Measurements from ENCODE around the gene ISCU.
"Not testable (repeated sequence)": the region's sequence is repeated elsewhere in the genome, so short reads cannot be mapped to it uniquely, and the experiment has no call there.

Gene ISCU

DNA sequence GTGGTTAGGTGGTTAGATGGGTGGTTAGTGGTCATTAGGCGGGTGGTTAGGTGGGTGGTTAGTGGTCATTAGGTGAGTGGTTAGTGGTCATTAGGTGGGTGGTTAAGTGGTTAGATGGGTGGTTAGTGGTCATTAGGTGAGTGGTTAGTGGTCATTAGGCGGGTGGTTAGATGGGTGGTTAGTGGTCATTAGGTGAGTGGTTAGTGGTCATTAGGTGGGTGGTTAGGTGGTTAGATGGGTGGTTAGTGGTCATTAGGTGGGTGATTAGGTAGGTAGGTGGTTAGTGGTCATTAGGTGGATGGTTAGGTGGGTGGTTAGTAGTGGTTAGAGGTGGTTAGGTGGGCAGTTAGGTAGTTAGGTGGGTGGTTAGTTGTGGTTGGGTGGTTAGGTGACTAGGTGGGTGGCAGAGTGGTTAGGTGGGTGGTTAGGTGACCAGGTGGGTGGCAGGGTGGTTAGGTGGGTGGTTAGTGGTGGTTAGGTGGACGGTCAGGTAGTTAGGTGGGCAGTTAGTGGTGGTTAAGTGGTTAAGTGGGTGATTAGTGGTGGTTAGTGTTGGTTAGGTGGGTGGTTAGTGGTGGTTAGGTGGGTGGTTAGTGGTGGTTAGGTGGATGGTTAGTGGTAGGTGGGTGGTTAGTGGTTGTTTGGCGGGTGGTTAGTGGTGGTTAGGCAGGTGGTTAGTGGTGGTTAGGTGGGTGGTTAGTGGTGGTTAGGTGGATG is 43.5 kb downstream of the ISCU start:
- no peak for DNase-seq

GRCh38 chr12:108606492-108606891 is 44.1 kb downstream of the ISCU start:
- DNase-seq: no peak

DNA sequence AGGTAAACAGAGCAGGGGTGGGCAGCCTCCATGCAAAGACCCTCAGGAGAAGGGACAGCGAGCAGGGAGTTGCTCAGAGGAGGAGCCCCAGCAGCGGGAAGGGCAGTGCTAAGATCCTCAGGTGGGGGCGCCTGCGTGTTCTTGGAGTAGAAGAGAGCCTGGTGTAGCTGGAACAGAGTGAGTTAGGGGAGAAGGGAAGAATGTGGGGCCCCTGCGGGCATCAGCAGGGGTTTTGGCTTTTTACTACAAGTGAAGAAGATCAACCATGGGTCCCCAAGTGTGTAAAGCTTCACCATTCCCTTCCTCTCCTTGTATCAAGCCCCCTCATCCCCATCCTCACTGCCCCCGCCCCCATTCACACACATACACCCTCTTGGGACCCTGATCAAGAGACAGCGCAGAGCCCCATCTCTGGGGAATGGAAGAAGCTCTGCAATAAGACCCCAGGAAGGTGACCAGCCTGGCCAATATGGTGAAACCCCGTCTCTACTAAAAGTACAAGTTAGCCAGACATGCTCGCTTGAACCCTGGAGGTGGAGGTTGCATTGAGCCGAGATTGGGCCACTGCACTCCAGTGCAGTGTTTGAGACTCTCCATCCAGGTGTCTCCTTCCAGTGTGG is 45.7 kb downstream of the ISCU start:
- no peak for DNase-seq

DNA sequence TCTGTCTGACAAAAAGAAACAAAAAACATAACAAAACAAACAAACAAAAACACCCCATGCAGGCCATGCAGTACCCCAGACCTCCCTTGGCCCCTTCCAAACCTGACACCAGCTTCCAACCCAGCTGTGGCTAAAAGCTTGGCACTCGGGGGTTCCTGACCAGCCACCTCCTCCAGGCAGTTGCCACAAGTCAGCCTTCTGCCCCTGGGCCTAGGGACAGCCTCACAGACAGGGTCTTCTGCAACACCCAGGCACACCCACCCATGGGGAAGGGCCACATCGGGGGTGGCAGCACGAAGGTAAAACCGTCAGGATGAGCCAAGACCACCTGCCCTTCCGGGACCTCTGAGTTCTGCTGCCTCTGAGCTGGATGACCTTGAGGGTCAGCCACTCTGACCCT is 46.2 kb downstream of the ISCU start:
- DNase-seq: no peak

DNA sequence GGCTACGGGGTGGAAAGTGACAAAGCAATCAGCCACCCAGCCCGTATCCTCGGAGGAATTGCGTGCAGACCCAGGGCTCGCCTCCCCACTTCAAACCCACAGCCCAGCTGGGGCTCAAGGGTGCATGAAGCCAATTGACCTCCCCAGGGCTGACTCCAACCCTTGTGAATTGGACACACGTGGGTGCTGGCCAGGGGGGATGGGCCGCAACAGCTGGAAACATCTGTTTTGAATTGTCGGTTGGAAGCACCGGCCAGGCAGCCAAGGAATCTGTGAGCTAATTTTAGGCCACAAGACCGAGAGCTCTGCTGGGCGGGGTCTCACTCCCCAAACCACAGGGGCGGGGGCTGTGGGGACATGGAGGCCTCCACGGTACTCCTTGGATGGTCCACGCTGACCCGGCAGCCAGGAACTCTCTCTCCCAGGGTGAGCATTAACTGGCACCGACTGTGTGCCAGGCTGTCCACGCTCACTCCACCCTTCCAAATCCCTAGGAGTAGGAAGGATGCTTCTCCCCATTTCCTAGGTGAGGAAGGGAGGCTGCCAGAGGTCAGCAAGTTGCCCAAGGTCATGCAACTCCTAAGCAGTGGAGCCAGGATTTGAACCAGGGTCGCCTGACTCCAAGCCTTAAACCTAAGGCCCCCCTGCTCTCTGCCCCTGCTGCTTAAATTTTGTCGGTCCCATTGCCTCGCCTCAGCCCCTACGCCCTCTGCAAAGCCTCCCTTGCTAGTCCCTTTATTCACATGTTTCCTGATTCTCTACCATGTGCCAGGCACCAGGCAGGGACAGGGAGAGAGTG is 47.3 kb downstream of the ISCU start:
- peak; percentile 96 for DNase-seq

GRCh38 chr12:108610336-108610815 is 48.0 kb downstream of the ISCU start:
- DNase-seq: no peak

DNA sequence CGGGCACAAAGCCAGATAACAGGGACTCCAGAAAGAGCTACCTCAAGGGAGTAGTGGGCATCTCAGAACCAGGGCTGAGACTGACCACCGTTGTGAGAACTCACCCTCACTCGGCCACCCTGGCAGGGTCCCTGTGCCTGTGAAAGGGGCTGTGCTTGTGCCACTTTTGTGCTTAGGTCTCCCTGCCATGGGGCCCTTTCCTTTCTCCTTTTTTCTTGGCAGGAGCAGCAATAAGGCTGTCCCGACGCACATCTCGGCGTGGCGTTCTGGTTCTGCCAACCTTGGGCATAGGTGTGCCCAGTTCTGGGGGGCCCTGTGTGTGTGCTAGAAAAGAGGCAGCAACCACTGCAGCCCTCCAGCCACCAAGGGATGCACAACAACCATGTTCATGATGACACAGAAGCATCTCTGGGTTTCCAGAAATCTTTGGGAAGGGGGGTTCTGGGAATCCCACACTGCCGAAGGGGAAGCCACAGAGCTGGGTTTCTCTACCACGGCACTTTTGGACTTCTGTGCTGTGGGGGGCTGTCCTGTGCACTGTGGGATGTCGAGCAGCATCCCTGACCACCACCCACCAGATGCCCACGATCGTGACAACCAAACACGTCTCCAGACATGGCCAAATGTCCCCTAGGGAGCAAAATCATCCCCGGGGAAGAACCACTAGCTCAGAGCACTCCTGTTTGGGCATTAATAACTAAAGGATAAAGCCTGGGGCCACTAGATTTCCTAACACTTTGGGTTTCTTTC is 48.6 kb downstream of the ISCU start:
- no peak for DNase-seq

DNA sequence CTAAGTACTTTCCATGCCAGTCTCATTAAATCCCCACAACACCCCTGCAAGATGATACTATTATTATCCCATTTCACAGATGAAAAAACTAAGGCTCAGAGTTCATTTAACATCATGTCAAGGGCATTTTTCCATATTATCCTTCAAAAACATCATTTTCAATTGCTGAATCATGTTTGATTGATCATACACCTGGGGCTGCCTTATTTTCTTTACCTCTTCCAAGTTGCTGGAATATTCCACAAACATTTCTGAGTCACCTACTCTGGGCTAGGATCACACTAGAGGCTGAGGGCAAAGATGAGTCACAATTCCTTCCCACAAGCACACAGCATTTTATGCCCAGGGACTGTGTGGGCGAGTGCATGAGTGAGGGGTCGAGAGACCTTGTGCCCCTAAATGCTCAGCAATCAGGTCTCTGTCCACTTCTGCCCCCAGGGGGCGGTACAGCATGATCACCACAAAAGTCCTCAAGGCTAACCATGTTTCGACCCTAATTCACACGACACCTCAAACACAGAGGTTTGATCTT is 49.6 kb downstream of the ISCU start:
- DNase-seq: no peak

GRCh38 chr12:108612788-108613282 is 50.4 kb downstream of the ISCU start:
- DNase-seq: no peak

DNA sequence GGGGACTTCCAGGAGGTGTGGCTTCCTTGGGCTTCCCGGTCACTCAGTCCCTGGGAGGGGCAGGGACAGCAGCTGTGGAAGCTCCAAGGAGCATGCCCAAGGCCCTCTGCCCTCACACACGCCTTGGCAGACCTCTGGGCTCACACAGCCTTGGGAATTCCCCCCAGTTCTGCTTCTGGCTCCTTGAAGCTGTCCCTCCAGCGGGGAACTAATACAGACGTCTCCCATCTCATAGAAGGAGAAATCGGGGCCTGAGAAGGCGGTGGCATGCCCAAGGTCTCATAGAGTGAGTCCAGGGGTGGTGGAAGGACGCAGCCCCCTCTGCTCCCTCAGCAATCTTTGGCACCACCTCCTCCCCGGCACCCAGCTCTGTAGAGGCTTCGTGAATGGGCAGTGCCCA is 51.2 kb downstream of the ISCU start:
- no peak for DNase-seq

DNA sequence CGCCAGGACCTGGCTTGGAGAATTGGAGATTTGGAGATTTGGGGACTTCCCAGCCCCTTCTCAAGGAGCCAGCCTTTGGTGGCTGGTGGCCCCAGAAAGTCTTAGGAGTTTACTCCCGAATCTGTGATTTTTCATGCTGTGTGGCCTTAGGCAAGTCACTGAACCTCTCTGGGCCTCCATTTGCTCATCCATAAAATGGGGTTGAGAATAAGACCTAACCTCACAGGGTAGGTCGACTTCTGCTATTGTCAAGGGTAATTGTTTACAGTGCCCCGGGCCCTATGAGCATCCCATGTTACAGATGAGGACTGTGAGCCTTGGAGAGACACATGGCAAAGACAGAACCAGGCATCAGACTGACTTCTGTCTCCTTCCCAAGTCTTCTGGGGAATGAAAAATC is 51.6 kb downstream of the ISCU start:
- no peak for DNase-seq

DNA sequence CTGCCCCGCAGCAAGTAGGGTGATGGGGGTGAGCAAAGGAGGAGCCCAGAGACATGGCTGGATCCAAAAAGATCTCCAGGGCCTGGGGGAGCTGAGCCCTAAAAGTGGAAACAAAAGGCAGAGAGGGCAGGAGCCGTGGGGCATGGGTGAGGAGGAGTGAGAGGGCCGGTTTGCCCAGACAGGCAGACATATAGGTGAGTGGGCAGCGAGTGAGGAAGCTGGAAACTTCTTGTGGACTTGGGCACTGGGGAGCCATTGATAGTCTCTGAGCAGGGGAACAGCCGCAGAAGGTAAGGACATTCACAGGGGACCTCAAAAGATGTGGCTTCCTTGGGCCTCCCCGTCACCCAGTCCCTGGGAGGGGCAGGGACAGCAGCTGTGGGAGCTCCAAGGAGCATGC is 52.2 kb downstream of the ISCU start:
- no peak for DNase-seq

GRCh38 chr12:108615918-108616317 is 53.5 kb downstream of the ISCU start:
- DNase-seq: no peak

GRCh38 chr12:108616359-108616758 is 54.0 kb downstream of the ISCU start:
- no peak for DNase-seq

DNA sequence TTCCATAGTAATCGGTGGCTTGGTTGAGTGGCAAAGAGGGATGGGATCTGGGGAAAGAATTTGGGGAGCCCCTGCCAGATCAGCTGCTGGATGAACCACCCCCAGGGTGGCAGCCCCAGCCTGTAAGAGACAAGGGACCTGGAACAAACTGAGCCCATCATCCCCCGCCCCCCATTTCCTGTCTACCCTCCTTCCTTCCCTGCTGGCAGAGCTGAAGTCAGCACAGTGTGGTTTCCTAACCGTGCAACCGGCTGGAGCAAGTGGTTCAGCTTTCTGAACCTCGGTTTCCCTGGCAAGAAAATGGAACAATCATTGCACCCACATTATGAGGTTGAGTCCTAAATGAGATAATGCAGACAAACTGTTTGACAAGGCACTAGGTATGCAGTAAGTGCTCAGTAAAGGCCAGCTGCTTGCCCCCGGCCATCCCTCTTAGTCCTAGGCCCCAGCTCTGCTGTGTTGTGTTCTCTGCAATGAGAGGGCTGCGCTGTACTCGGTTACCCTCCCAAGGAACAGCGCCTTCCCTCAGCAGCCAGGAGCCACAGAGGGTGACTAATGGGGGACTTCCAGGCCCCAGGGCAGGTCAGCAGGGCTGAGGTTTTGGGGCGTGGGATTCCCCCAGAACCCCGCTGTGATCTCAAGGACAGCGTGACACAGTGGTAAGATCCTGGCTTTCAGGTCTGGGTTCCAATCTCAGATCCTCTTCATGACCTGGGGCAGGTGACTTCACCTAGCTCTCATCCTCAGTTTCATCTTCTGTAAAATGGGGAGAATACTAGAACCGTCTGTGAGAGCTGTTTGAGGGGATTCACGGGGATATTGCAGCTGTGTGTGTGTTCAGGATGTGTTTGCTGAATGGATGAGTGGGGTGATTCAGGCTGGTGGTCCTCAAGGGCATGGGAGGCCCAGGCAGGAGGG is 54.8 kb downstream of the ISCU start:
- no peak for DNase-seq

DNA sequence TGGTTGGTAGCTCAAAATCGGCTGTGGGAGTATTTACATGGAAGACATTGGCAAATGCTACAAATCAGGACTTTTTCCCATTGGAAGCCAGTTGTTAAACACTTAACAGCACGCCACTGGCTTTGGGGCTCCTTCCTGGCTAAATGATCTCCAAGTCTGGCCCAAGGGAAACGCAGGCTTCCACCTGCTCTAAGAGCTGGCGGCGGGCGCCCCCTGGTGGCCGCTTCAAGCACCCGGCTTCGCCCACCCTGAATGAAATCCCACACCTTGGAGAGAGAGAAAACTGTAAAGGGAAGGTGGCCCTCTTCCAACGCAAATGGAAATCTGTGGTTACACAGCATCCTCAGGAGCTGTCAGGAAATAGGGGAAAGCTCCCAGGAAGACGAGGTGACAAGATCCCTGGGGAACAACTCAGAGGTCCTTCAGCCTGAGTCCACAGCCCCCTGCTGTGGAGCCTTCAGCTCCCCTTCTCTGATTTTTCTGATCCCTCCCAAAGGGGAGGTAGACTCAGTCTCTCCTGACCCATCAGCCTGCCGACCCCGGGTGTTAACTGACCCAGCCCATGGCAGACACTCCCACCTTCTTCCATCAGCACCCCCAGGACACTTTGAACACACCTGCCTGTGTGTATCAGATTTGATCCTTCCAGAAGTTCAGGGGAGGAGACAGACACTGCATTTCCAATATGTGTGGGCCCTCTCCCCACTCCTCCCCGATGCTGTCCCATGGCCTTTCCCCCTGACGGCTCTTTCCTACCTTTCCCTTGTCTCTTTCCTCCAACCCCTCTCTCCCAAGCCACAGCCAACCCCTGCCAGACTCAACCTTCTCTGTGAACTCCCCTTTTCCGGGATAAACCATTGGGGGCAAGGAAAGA is 55.9 kb downstream of the ISCU start:
- DNase-seq: peak; percentile 91

GRCh38 chr12:108618953-108619274 is 56.5 kb downstream of the ISCU start:
- not testable (repeated sequence) for DNase-seq

All from femur (tissue), 1 donor.